Left ventricle myocardium inferior (tissue), 1 donor: ENCODE results near the gene CATSPERD. TPM values are rescaled to one million over a fixed set of nuclear protein-coding genes. Genes with fewer than 3 reads are reported as not detected.

Experiments
- DNase-seq: peaks from one replicate; pipeline ENCODE4 v3.0.0-alpha.2; 2020
- H3K27ac ChIP-seq: fragments of 200-600 bp; replicated peaks from 2 replicates; pipeline ENCODE4 v1.8.0; 2021
- H3K27me3 ChIP-seq: fragments of 200-600 bp; 2 replicates; pipeline ENCODE4 v1.8.0; 2021; ENCODE audit warnings: low read depth
- H3K36me3 ChIP-seq: fragments of 200-600 bp; 2 replicates; pipeline ENCODE4 v1.8.0; 2021
- H3K4me1 ChIP-seq: fragments of 200-600 bp; 2 replicates; pipeline ENCODE4 v1.8.0; 2021
- H3K4me3 ChIP-seq: fragments of 200-600 bp; 2 replicates; pipeline ENCODE4 v1.8.0; 2021; ENCODE audit warnings: mild to moderate bottlenecking, moderate library complexity
- H3K9me3 ChIP-seq: fragments of 200-600 bp; replicated peaks from 2 replicates; pipeline ENCODE4 v1.8.0; 2021
- intact Hi-C: fragments of 100-400 bp; cut with micrococcal nuclease; formaldehyde crosslinking; loops from one replicate; pipeline ENCODE4 v1.11.0; 2022
- total RNA-seq: library from RNA; stranded (reverse); fragmentation: NEBNext Ultra II Directional; extraction: Animal tissue kit (Norgen Biotek cat#: 25700); gene quantifications from one replicate; pipeline ENCODE4 v1.2.1, GENCODE V29; 2021
- TF ChIP-seq, protein P1 (sequence below): fragments of 200-600 bp; IDR thresholded peaks from 2 replicates; pipeline ENCODE4 v1.8.0; 2021; ENCODE audit warnings: antibody characterized with exemption, mild to moderate bottlenecking, borderline replicate concordance
- donor health status: DM: no; HTN: yes; CAD: no; lungs with severe emphysema.

Gene CATSPERD
- total RNA-seq, 1 donor from 2014 or later: not detected

DNA sequence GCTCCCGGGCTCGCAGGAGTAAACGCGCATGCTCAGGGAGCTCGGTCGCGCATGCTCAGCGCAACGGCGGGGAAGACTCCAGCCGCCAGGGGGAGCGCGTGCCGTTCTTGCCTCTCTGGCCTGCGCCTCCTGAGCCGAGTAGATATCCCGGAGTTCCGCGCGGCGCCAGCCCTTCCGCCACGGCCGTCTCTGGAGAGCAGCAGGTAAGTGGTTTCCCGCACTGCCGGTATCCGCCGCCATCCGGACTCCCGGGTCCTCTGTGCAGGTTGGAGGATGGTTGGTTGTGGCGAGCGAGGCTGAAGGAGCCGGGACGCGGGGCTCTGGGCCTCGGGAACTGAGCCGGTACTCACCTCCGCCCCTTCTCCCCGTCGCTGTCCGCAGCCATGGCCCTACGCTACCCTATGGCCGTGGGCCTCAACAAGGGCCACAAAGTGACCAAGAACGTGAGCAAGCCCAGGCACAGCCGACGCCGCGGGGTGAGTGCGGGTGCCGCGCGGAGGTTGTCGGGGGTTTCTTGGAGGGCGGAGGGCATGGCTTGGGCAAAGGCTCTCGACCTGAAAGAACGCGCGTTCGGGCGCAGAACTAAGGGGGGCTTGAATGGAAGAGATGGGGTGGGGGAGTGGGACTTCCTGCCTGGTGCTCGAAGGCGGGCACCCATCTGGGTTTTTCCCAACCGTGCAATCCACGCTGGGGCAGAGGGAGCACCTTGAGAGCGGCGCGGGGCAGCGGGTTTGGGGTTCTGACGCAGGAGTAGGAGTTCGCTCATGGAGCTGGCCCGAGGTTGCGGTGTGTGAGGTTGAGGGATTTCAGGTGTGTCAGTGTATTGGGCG is 30.1 kb upstream of the CATSPERD start, which contains the start of gene RPL36:
TSS of gene RPL36 (plus strand) at position 171 of the 830 bp plus-strand sequence. CDS start at position 384, 213 bp downstream.
- H3K4me3 ChIP-seq: peak within 1 kb of the TSS; percentile 96
- H3K27me3 ChIP-seq: no peaks in the 10 kb centered on the region
- peaks cover 53% of the 10 kb centered on the region for H3K4me1 ChIP-seq
- H3K9me3 ChIP-seq: no peaks in the 10 kb centered on the region
- peak; percentile 98 for DNase-seq
- TF ChIP-seq, protein P1, sequence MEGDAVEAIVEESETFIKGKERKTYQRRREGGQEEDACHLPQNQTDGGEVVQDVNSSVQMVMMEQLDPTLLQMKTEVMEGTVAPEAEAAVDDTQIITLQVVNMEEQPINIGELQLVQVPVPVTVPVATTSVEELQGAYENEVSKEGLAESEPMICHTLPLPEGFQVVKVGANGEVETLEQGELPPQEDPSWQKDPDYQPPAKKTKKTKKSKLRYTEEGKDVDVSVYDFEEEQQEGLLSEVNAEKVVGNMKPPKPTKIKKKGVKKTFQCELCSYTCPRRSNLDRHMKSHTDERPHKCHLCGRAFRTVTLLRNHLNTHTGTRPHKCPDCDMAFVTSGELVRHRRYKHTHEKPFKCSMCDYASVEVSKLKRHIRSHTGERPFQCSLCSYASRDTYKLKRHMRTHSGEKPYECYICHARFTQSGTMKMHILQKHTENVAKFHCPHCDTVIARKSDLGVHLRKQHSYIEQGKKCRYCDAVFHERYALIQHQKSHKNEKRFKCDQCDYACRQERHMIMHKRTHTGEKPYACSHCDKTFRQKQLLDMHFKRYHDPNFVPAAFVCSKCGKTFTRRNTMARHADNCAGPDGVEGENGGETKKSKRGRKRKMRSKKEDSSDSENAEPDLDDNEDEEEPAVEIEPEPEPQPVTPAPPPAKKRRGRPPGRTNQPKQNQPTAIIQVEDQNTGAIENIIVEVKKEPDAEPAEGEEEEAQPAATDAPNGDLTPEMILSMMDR: peak; percentile 96
- peaks cover 39% of the 10 kb centered on the region for H3K36me3 ChIP-seq
- intact Hi-C loops: no loop called here
- H3K27ac ChIP-seq: peak within 1 kb of the TSS; percentile 94

DNA sequence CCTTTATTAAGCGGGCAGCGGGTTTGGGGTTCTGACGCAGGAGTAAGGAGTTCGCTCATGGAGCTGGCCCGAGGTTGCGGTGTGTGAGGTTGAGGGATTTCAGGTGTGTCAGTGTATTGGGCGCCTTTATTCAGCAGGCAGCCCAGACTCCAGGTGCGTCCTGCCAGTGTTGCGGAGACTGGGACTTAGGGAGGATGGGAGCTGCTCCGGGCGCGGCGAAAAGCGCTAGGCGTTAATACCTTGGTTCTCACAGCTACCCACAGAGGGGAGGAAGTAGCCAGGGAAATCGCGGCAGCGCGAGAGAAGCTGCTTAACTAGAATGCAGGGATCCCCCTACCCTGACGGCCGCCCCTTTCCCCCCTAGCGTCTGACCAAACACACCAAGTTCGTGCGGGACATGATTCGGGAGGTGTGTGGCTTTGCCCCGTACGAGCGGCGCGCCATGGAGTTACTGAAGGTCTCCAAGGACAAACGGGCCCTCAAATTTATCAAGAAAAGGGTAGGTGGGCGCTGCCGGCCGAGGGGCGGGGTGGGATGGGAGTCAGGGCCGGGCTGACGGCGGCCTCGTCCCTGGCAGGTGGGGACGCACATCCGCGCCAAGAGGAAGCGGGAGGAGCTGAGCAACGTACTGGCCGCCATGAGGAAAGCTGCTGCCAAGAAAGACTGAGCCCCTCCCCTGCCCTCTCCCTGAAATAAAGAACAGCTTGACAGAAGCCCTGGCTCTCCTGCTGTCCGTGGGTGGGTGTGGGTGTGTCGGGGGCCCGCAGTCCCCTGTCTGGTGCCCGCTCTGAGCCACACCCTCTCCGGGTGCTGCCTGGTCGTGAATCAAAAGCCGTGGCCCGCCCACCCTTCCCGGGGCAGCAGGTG is 29.2 kb upstream of the CATSPERD start:
- no peaks in the 10 kb centered on the region for H3K27me3 ChIP-seq
- intact Hi-C loops: no loop called here

DNA sequence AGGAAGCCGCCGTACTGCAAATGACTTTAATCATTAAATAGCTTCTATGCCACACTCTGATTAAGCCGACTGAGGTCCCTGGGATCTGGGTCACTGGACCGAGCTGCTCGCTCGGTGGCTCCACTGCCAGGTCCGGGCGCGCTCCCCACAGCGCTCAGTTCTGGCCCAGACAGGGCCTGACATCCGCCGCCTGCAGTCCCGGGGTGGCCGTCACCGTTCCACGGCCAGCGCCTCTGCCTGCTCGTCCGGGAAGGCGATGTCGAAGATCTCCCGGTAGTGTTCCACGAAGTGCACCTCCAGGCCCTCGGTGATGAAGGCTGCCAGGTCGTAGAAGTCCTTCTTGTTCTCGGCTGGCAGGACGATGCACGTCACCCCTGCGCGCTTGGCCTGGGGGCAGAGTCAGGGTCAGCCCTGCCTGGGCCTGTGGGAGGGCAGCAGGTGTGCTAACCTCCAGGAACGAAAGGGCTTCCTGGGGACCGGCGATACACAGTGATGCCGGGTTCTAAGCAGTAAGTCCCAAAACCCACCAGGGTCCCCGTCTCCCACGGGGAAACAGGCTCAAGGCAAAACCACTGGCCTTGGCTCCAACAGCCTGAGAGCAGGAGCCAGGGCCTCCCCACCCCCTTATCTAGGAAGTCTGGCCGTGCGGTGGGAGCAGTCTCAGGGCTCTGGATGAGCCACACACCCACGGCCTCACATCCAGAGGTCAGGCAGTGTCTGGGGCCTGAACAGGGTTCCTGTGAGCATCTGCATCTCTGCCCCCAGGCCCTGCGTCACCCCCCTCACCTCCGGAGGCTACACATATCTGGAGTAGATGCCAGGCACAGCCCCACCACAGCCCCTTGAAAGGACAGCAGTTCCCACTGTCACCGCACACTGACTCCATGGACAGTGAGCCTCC is 28.4 kb upstream of the CATSPERD start:
- no peaks in the 10 kb centered on the region for H3K27me3 ChIP-seq
- peak overlapping the region; percentile 96 for H3K4me3 ChIP-seq
- H3K36me3 ChIP-seq: peaks cover 57% of the 10 kb centered on the region
- intact Hi-C loops: no loop called here
- no peak for DNase-seq
- TF ChIP-seq, protein P1: no peak
- peaks cover 42% of the 10 kb centered on the region for H3K4me1 ChIP-seq
- H3K9me3 ChIP-seq: no peaks in the 10 kb centered on the region
- peak overlapping the region; percentile 94 for H3K27ac ChIP-seq

More for the DNA sequence above, 29.2 kb upstream of the CATSPERD start:
- H3K4me1 ChIP-seq: peaks cover 51% of the 10 kb centered on the region
- peak; percentile 81 for DNase-seq
- TF ChIP-seq, protein P1: no peak
- H3K27ac ChIP-seq: peak overlapping the region; percentile 94
- peaks cover 48% of the 10 kb centered on the region for H3K36me3 ChIP-seq
- H3K4me3 ChIP-seq: peak overlapping the region; percentile 96
- no peaks in the 10 kb centered on the region for H3K9me3 ChIP-seq

DNA sequence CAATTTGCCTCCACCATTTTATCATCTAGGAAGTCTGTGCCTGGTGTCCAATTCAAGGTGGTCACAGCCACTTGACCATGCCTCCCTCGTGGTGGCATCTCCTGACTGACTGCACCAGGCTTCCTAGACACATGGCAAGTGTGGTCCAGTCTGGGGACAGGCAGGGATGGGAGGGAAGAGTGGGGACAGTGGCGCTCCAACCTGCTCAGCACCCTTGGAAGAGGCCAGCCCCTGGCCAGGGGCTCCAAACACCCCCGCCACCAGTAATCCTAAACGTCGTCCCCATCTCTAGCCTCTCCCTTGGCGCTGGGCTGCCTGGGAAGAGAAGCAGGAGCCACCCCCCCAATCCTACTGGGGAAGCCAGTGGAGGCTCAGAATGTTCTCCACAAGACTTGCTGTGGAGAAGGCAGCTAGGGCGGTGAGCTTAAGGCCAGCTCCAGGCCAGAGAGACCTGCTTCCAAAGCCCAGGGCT is 27.7 kb upstream of the CATSPERD start:
- Histone ChIP-seq H3K9me3 (no peaks in the 10 kb centered on the region), H3K4me3 (no peak overlapping the region), H3K27ac (peak overlapping the region; percentile 94), H3K4me1 (peaks cover 36% of the 10 kb centered on the region), H3K27me3 (no peaks in the 10 kb centered on the region), H3K36me3 (peaks cover 60% of the 10 kb centered on the region)
- intact Hi-C loops: no loop called here
- TF ChIP-seq, protein P1: no peak
- no peak for DNase-seq
